Cardiac septum (tissue), 1 donor: ENCODE results near the gene GPHN. TPM values are rescaled to one million over a fixed set of nuclear protein-coding genes. Genes with fewer than 3 reads are reported as not detected.
"Not testable (repeated sequence)": the region's sequence is repeated elsewhere in the genome, so short reads cannot be mapped to it uniquely, and the experiment has no call there.

Experiments
- DNase-seq: peaks from one replicate; pipeline ENCODE4 v3.0.0-alpha.2; 2020; ENCODE audit warnings: low spot score
- intact Hi-C: fragments of 100-400 bp; cut with DNase I; formaldehyde crosslinking; loops from one replicate; pipeline ENCODE4 v1.14.0; 2022
- total RNA-seq: library from RNA; stranded (reverse); fragmentation: NEBNext Ultra II Directional; extraction: Animal tissue kit (Norgen Biotek cat#: 25700); gene quantifications from one replicate; pipeline ENCODE4 v1.2.1, GENCODE V29; 2021
- donor health status: DM: no; HTN: no; CAD: no.

The GPHN gene
- total RNA-seq, 1 donor from 2014 or later: 27.7 TPM

DNA sequence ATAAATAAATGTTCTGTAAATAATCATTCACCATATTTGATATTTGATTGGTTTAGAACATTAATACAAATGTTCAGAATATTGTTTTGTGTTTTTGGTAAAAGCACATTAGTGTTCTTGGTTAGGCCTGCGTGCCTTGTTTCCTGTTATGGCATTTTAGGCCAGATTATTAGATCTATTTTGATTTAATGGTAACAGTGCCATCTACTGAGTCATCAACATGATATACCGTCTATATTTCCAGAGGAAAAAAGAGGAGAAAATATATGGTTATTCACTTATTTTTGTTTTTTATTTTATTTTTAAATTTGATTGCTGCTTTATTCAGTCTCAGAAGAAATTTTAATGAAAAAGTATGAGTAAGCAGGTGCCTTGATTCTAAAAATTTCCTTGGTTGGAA, 60.3 kb downstream of the GPHN start:
- intact Hi-C loops: no loop called here
- no peak for DNase-seq

DNA sequence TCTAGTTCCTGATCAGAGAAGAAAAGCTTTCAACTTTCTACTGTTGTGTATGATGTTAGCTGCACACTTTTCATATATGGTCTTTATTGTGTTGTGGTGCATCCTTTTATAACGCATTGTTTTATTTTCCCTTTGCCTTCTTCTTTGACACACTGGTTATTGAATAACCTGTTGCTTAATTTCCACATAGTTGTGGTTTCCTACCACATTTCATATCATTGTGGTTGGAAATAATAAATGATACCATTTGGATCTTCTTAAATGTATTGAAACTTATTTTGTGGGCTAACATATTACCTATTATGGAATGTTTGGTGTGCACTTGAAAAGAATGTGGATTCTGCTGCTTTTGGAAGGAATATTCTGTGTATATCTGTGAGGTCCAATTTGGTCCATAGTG, 64.9 kb downstream of the GPHN start:
- no peak for DNase-seq
- intact Hi-C loops: no loop called here

- DNase-seq: no peak
- intact Hi-C loops: no loop called here
These were observed 67.1 kb downstream of the GPHN start for GRCh38 chr14:66575014-66575413.

DNA sequence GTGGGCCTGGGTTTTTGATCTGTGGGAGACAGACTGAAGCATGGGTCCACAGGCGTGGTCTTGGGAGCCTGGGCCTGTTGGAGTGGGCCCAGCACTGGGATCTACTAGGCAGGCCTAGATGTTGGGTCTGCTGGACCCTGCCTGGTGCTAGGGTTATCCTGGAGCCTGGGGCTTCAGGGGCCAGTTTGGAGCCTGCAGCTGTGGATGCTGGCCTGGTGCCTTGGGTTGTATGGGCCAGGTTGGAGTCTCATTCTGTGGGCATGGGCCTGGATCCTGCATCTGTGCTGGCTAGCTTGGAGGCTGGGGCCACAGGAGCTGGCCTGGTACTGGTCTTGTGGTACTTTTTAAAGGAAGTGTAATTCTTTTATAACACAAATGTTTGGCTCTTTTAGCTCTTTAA, 68.0 kb downstream of the GPHN start:
- DNase-seq: no peak
- intact Hi-C loops: no loop called here

- intact Hi-C loops, DNase-seq: not testable (repeated sequence)
These were observed 79.8 kb downstream of the GPHN start for GRCh38 chr14:66587753-66588152.

DNA sequence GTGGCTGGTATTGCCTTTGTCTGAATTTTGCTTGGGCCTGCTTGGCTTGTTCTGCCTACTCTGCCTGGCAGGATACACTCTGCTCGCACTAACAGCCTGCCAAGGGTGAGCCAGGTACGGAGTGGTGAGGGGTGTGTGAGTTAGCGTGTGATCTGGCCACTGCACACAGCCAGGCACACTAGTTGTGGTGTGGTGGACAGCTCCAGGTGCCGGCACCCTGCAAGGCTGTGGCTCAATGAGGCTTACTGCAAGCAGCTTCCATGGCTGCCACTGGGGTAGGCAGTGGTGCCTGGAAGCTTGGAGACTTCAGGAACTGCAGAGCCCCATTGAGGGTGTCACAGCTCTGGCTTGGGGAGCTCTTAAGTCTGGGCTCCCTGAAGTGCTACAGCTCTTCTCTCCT, 87.4 kb downstream of the GPHN start:
- no peak for DNase-seq
- intact Hi-C loops: no loop called here

- intact Hi-C loops: no loop called here
- DNase-seq: peak; percentile 55
These were observed 88.5 kb downstream of the GPHN start for GRCh38 chr14:66596241-66596985.

GRCh38 chr14:66600416-66600815, 92.5 kb downstream of the GPHN start:
- DNase-seq: no peak
- intact Hi-C loops: no loop called here

GRCh38 chr14:66601932-66602578, 94.1 kb downstream of the GPHN start:
- DNase-seq: no peak
- intact Hi-C loops: no loop called here

GRCh38 chr14:66603945-66604344, 96.0 kb downstream of the GPHN start:
- intact Hi-C loops: no loop called here

GRCh38 chr14:66606826-66607225, 98.9 kb downstream of the GPHN start:
- intact Hi-C loops: no loop called here
- DNase-seq: no peak

More at GRCh38 chr14:66603945-66604344, 96.0 kb downstream of the GPHN start:
- DNase-seq: no peak

GRCh38 chr14:66610154-66610563, 102.2 kb downstream of the GPHN start:
- intact Hi-C loops: no loop called here
- no peak for DNase-seq

DNA sequence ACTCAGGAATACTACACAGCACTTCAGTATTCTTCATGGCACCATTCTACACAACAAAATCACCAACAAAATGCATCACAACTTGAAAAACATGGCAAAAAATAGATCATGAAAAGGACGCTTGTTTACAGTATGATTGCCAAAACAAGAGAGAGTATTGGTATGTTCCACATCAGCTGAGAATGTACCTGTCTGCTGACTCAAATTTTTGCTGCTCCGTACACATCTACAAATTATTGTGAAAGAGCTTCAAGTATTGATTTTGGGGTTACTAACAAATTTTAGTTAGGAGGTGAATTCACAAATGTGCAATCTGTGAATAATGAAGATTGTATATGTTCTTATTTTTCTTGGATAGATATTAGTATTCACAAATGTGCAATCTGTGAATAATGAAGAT, 105.4 kb downstream of the GPHN start:
- no peak for DNase-seq
- intact Hi-C loops: no loop called here

- intact Hi-C loops: no loop called here
- DNase-seq: no peak
These were observed 112.0 kb downstream of the GPHN start for GRCh38 chr14:66619952-66620351.

GRCh38 chr14:66623838-66624237, 115.9 kb downstream of the GPHN start:
- intact Hi-C loops: no loop called here
- no peak for DNase-seq

- intact Hi-C loops: no loop called here
- no peak for DNase-seq
These were observed 116.5 kb downstream of the GPHN start for GRCh38 chr14:66624336-66624937.

- no peak for DNase-seq
- intact Hi-C loops: no loop called here
These were observed 120.7 kb downstream of the GPHN start for GRCh38 chr14:66628636-66629035.

DNA sequence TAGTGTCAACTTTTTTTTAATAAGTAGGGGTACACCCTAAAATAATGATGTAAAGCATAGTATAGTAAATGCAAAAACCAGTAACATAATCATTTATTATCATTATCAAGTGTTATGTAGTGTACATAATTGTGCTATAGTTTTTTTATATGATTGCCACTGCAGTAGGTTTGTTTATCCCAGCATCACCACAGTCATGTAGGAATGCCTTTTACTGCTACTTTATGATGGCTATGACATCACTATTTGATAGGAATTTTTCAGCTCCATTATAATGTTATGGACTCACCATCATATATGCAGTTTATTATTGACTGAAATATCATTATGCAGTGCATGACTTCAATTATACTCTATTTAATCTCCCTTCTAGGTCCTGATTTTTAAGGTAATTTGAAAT, 121.6 kb downstream of the GPHN start:
- no peak for DNase-seq
- intact Hi-C loops: no loop called here

- DNase-seq: no peak
- intact Hi-C loops: no loop called here
These were observed 126.9 kb downstream of the GPHN start for GRCh38 chr14:66634876-66635275.

DNA sequence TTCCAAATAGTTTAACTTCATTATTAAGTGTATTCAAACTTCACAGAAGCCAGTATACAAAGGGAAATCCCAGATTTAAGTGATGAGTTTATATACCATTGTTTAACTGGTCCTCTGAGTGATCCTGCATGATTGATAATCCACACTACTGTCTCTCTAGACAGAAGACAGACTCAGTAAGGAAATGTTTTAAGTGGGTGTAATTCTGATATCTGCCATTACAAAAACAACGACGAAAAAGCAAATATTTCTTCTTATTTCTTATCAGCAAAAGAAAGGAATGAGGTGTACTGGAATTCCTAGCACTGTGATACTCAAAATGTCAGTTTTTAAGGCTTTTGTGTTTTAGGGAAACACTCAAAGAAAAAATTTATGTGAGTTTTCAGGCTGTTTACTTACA, 127.5 kb downstream of the GPHN start:
- no peak for DNase-seq
- intact Hi-C loops: no loop called here

GRCh38 chr14:66636240-66636639, 128.3 kb downstream of the GPHN start:
- DNase-seq: no peak
- intact Hi-C loops: no loop called here
